OCI-LY1 (cell line): ENCODE results near the gene SUPT20HL2.

Experiments
- EZH2 ChIP-seq: fragments of 200-600 bp; sonication (generic), shearing (Covaris generic); IDR thresholded peaks from 2 replicates; pipeline ENCODE4 v1.8.0; 2017; ENCODE audit warnings: borderline replicate concordance, mixed run types, mild to moderate bottlenecking, antibody characterized with exemption, low read length, moderate library complexity, mixed read lengths
- TF ChIP-seq, protein P1 (sequence below): fragments of 200-600 bp; sonication (generic), shearing (Covaris generic); IDR thresholded peaks from 2 replicates; pipeline ENCODE4 v1.5.1; 2017; ENCODE audit warnings: mild to moderate bottlenecking, antibody characterized with exemption, low read length, moderate library complexity, mixed read lengths

DNA sequence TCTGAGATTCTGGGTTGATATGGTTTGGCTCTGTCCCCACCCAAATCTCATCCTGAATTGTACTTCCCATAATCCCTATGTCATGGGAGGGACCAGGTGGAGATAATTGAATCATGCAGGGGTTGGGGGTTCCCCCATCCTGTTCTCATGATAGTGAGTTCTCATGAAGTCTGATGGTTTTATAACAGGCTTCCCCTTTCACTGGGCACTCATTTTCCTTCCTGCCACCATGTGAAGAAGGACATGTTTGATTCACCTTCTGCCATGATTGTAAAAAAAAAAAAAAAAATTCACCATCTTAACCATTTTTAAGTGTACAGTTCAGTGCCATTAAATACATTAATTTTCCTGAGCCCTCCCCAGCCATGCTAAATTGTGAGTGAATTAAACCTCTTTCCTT is 42.6 kb downstream of the SUPT20HL2 start:
- TF ChIP-seq, protein P1, sequence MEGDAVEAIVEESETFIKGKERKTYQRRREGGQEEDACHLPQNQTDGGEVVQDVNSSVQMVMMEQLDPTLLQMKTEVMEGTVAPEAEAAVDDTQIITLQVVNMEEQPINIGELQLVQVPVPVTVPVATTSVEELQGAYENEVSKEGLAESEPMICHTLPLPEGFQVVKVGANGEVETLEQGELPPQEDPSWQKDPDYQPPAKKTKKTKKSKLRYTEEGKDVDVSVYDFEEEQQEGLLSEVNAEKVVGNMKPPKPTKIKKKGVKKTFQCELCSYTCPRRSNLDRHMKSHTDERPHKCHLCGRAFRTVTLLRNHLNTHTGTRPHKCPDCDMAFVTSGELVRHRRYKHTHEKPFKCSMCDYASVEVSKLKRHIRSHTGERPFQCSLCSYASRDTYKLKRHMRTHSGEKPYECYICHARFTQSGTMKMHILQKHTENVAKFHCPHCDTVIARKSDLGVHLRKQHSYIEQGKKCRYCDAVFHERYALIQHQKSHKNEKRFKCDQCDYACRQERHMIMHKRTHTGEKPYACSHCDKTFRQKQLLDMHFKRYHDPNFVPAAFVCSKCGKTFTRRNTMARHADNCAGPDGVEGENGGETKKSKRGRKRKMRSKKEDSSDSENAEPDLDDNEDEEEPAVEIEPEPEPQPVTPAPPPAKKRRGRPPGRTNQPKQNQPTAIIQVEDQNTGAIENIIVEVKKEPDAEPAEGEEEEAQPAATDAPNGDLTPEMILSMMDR: no peak
- TF ChIP-seq EZH2: no peak
